A673 (cell line): ENCODE data around the gene SP140L. TPM values are rescaled to one million over a fixed set of nuclear protein-coding genes. Genes with fewer than 3 reads are reported as not detected.

Experiments
- BruUV-seq: library from RNA; stranded (reverse); fragments of 400-500 nt; replicated peaks from 2 replicates; lab custom pipeline; 2021; lab: Mats Ljungman, UMichigan
- CTCF ChIA-PET: fragments of 300-600 bp; sonication (Branson Sonifier 250); formaldehyde crosslinking; loops from one replicate; lab custom pipeline; 2022; ENCODE audit warnings: antibody characterized with exemption; lab: Charles Lee
- POLR2A ChIA-PET: fragments of 300-600 bp; sonication (Branson Sonifier 250); formaldehyde crosslinking; loops from one replicate; lab custom pipeline; 2022; ENCODE audit warnings: antibody characterized with exemption; ENCODE audit not compliant: low non-redundant PET; lab: Charles Lee
- DNase-seq: peaks from one replicate; pipeline ENCODE4 v3.0.0-alpha.2; 2015; ENCODE audit warnings: low spot score
- H3K27ac ChIP-seq: fragments of 200-600 bp; sonication (generic); 2 replicates; pipeline ENCODE4 v1.5.1; 2016; ENCODE audit warnings: mixed run types, low read depth, mild to moderate bottlenecking, mixed read lengths, antibody characterized with exemption, low read length; ENCODE audit not compliant: poor library complexity, severe bottlenecking
- H3K27me3 ChIP-seq: fragments of 200-600 bp; sonication (generic); replicated peaks from 2 replicates; pipeline ENCODE4 v1.6.1; 2017; ENCODE audit warnings: mixed run types, low read depth, mild to moderate bottlenecking, mixed read lengths, antibody characterized with exemption, low read length; ENCODE audit not compliant: insufficient read depth, poor library complexity
- H3K36me3 ChIP-seq: fragments of 200-600 bp; sonication (generic); 2 replicates; pipeline ENCODE4 v1.6.1; 2016; ENCODE audit warnings: mixed run types, mild to moderate bottlenecking, mixed read lengths, antibody characterized with exemption, low read length; ENCODE audit not compliant: insufficient read depth, poor library complexity, severe bottlenecking
- H3K4me1 ChIP-seq: fragments of 200-600 bp; sonication (generic); 2 replicates; pipeline ENCODE4 v1.6.1; 2017; ENCODE audit warnings: mixed run types, mild to moderate bottlenecking, mixed read lengths, antibody characterized with exemption, low read length; ENCODE audit not compliant: insufficient read depth, poor library complexity, severe bottlenecking
- H3K4me3 ChIP-seq: fragments of 200-600 bp; sonication (generic); 2 replicates; pipeline ENCODE4 v1.5.1; 2016; ENCODE audit warnings: low read depth, mixed run types, mild to moderate bottlenecking, mixed read lengths, low read length; ENCODE audit not compliant: poor library complexity, severe bottlenecking
- H3K9me3 ChIP-seq: fragments of 200-600 bp; sonication (generic); 2 replicates; pipeline ENCODE4 v1.6.1; 2016; ENCODE audit warnings: mixed run types, low read depth, mild to moderate bottlenecking, mixed read lengths, antibody characterized with exemption, low read length; ENCODE audit not compliant: poor library complexity, severe bottlenecking
- CTCF ChIP-seq: fragments of 300-800, 200-600 bp; sonication (generic); conservative IDR thresholded peaks from 2 replicates; pipeline ENCODE4 v1.5.1; 2017; ENCODE audit warnings: low read depth, mild to moderate bottlenecking, antibody characterized with exemption, low read length, moderate library complexity, mixed read lengths
- EZH2 ChIP-seq: fragments of 200-600 bp; sonication (generic); IDR thresholded peaks from 2 replicates; pipeline ENCODE4 v1.6.1; 2017; ENCODE audit warnings: borderline replicate concordance, low read depth, mild to moderate bottlenecking, mixed read lengths, antibody characterized with exemption, low read length; ENCODE audit not compliant: poor library complexity, severe bottlenecking
- intact Hi-C: fragments of 100-400 bp; cut with micrococcal nuclease; formaldehyde crosslinking; loops from one replicate; pipeline ENCODE4 v1.10.0; 2022; ENCODE audit not compliant: unreplicated experiment
- total RNA-seq: library from RNA; stranded (reverse); gene quantifications from 2 replicates; pipeline ENCODE4 v1.2.3, GENCODE V29; 2021

Gene SP140L
- total RNA-seq, 1 experiment from 2014 or later, result 0.37 TPM

GRCh38 chr2:230429513-230429912 lies 102.5 kb downstream of the SP140L start:
- H3K36me3 ChIP-seq, result no peaks in the 10 kb centered on the region
- H3K4me1 ChIP-seq, result no peaks in the 10 kb centered on the region
- no peak for TF ChIP-seq CTCF
- TF ChIP-seq EZH2, result no peak
- DNase-seq, result no peak
- H3K9me3 ChIP-seq, result peaks cover 7% of the 10 kb centered on the region
- intact Hi-C loops, result no loop called here
- no peaks in the 10 kb centered on the region for H3K27me3 ChIP-seq
- POLR2A ChIA-PET, result interaction anchor here (0.6 kb wide), 1 partner anchor 1576 kb away, joined by 14 read pairs; no protein-coding TSS in a partner anchor
- H3K4me3 ChIP-seq, result no peak overlapping the region
- no TSS peak for BruUV-seq
- CTCF ChIA-PET, result no interaction called here
- no peak overlapping the region for H3K27ac ChIP-seq

GRCh38 chr2:230430957-230431910 lies 104.2 kb downstream of the SP140L start:
- BruUV-seq, result no TSS peak
- CTCF ChIA-PET, result no interaction called here
- POLR2A ChIA-PET, result interaction anchor here (0.6 kb wide), 1 partner anchor 787 kb away, joined by 15 read pairs; no protein-coding TSS in a partner anchor

More at GRCh38 chr2:230430957-230431910, 104.2 kb downstream of the SP140L start:
- Histone ChIP-seq H3K4me1 (no peaks in the 10 kb centered on the region), H3K36me3 (no peaks in the 10 kb centered on the region), H3K4me3 (no peak overlapping the region), H3K27ac (no peak overlapping the region), H3K9me3 (peaks cover 7% of the 10 kb centered on the region), H3K27me3 (no peaks in the 10 kb centered on the region)
- intact Hi-C loops, result no loop called here
- no peak for TF ChIP-seq EZH2
- no peak for TF ChIP-seq CTCF
- DNase-seq, result no peak
